B cell (primary cell): Measurements from ENCODE around the gene CCND1.

ENCODE experiments used
- EZH2 ChIP-seq: IDR thresholded peaks from 2 replicates; pipeline ENCODE4 v1.6.1; 2012; ENCODE audit warnings: borderline replicate concordance, low read depth, mild to moderate bottlenecking, moderate library complexity, low read length; ENCODE audit not compliant: insufficient read depth, poor library complexity, severe bottlenecking
- TF ChIP-seq, protein P1 (sequence below): fragments of 200-600 bp; IDR thresholded peaks from one replicate; pipeline ENCODE4 v1.8.0; 2022; ENCODE audit warnings: antibody characterized with exemption, mild to moderate bottlenecking

DNA sequence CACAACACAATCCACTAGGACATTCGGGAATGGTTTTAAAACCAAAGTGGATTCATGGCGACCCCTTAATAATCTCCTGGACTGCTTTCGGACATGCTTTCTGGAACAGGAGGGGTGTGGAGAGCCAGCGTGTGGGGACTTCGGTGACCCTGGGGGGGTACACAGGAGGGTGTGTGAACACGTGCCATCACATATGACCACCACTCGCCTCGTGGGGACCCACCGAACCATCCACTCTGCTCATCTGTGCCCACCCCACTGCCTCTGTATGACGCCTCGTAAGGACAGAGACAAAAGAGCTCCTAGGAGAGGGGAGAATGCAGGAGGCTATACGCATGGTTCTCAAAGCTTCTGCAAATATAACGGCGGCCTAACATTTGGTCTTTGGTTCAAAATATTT, 25.3 kb downstream of the CCND1 start:
- TF ChIP-seq, protein P1, sequence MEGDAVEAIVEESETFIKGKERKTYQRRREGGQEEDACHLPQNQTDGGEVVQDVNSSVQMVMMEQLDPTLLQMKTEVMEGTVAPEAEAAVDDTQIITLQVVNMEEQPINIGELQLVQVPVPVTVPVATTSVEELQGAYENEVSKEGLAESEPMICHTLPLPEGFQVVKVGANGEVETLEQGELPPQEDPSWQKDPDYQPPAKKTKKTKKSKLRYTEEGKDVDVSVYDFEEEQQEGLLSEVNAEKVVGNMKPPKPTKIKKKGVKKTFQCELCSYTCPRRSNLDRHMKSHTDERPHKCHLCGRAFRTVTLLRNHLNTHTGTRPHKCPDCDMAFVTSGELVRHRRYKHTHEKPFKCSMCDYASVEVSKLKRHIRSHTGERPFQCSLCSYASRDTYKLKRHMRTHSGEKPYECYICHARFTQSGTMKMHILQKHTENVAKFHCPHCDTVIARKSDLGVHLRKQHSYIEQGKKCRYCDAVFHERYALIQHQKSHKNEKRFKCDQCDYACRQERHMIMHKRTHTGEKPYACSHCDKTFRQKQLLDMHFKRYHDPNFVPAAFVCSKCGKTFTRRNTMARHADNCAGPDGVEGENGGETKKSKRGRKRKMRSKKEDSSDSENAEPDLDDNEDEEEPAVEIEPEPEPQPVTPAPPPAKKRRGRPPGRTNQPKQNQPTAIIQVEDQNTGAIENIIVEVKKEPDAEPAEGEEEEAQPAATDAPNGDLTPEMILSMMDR: no peak
- no peak for TF ChIP-seq EZH2
